WTC11 (cell line): Measurements from ENCODE around the gene LFNG. TPM values are rescaled to one million over a fixed set of nuclear protein-coding genes. Genes with fewer than 3 reads are reported as not detected.
A peak's percentile ranks its signal among the peaks of the same experiment; 100 is the strongest.
"Not testable (repeated sequence)": the region's sequence is repeated elsewhere in the genome, so short reads cannot be mapped to it uniquely, and the experiment has no call there.

Experiments used
- ATAC-seq: fragments of 200-7000 bp; cut with Tn5 transposase; 2 replicates; pipeline ENCODE4 v1.10.0; 2021; ENCODE audit warnings: mild to moderate bottlenecking, moderate library complexity
- CTCF ChIA-PET: fragments of 300-600 bp; sonication (Branson Sonifier 250); formaldehyde crosslinking; loops from one replicate; lab custom pipeline; 2021; ENCODE audit warnings: antibody characterized with exemption; lab: Charles Lee
- POLR2A ChIA-PET: fragments of 350-600 bp; sonication (Branson Sonifier 250); formaldehyde crosslinking; loops from one replicate; lab custom pipeline; 2021; ENCODE audit warnings: antibody characterized with exemption; lab: Charles Lee
- DNase-seq: peaks from one replicate; pipeline ENCODE4 v3.0.0; 2021; ENCODE audit warnings: low spot score
- H3K27ac Mint-ChIP-seq: 2 replicates; pipeline ENCODE4 v1.8.0; 2021; ENCODE audit warnings: mixed read lengths
- H3K27me3 Mint-ChIP-seq: 2 replicates; pipeline ENCODE4 v1.8.0; 2021; ENCODE audit warnings: low read depth, mild to moderate bottlenecking, moderate library complexity, mixed read lengths
- H3K36me3 Mint-ChIP-seq: 2 replicates; pipeline ENCODE4 v1.8.0; 2021; ENCODE audit warnings: mixed read lengths
- H3K4me1 Mint-ChIP-seq: 2 replicates; pipeline ENCODE4 v1.8.0; 2022; ENCODE audit warnings: mixed read lengths
- H3K4me3 Mint-ChIP-seq: 2 replicates; pipeline ENCODE4 v1.8.0; 2021; ENCODE audit warnings: mild to moderate bottlenecking, moderate library complexity, mixed read lengths
- H3K9me3 Mint-ChIP-seq: 2 replicates; pipeline ENCODE4 v1.8.0; 2021; ENCODE audit warnings: mixed read lengths
- CREM ChIP-seq: sonication (generic); formaldehyde crosslinking; IDR thresholded peaks from 2 replicates; pipeline ENCODE4 v1.8.1; 2022; ENCODE audit warnings: mild to moderate bottlenecking, missing genetic modification reagents, moderate library complexity
- ESRRA ChIP-seq: sonication (generic); formaldehyde crosslinking; IDR thresholded peaks from 2 replicates; pipeline ENCODE4 v1.8.1; 2022; ENCODE audit warnings: mild to moderate bottlenecking, missing genetic modification reagents, borderline replicate concordance
- FOXP1 ChIP-seq: sonication (generic); formaldehyde crosslinking; IDR thresholded peaks from 2 replicates; pipeline ENCODE4 v1.8.0; 2022; ENCODE audit warnings: missing genetic modification reagents, mild to moderate bottlenecking, moderate library complexity, borderline replicate concordance
- JUN ChIP-seq: sonication (generic); formaldehyde crosslinking; IDR thresholded peaks from 2 replicates; pipeline ENCODE4 v1.8.0; 2023; ENCODE audit warnings: mild to moderate bottlenecking, missing genetic modification reagents
- NR1H2 ChIP-seq: sonication (generic); formaldehyde crosslinking; IDR thresholded peaks from 2 replicates; pipeline ENCODE4 v1.9.0; 2021; ENCODE audit warnings: mild to moderate bottlenecking, moderate library complexity, missing genetic modification reagents
- NR2C2 ChIP-seq: sonication (generic); formaldehyde crosslinking; IDR thresholded peaks from 2 replicates; pipeline ENCODE4 v1.8.0; 2022; ENCODE audit warnings: mild to moderate bottlenecking, missing genetic modification reagents
- TCF7 ChIP-seq: sonication (generic); formaldehyde crosslinking; IDR thresholded peaks from 2 replicates; pipeline ENCODE4 v1.8.0; 2022; ENCODE audit warnings: mild to moderate bottlenecking, low read depth, missing genetic modification reagents, moderate library complexity
- ZNF121 ChIP-seq: sonication (generic); formaldehyde crosslinking; IDR thresholded peaks from 2 replicates; pipeline ENCODE4 v1.8.0; 2023; ENCODE audit warnings: missing genetic modification reagents
- ZNF263 ChIP-seq: sonication (generic); formaldehyde crosslinking; IDR thresholded peaks from 2 replicates; pipeline ENCODE4 v1.8.1; 2022; ENCODE audit warnings: low read depth, mild to moderate bottlenecking, moderate library complexity, missing genetic modification reagents
- ZNF317 ChIP-seq: sonication (generic); formaldehyde crosslinking; IDR thresholded peaks from 2 replicates; pipeline ENCODE4 v1.8.1; 2023; ENCODE audit warnings: low read depth, mild to moderate bottlenecking, moderate library complexity, missing genetic modification reagents, borderline replicate concordance
- ZNF416 ChIP-seq: fragments of 250-450 bp; sonication (Bioruptor Pico); IDR thresholded peaks from 2 replicates; pipeline ENCODE4 v1.9.0; 2021; ENCODE audit warnings: mild to moderate bottlenecking, inconsistent platforms
- ZNF423 ChIP-seq: fragments of 250-450 bp; sonication (Bioruptor Pico); IDR thresholded peaks from 2 replicates; pipeline ENCODE4 v2.1.2; 2022; ENCODE audit warnings: mild to moderate bottlenecking, moderate library complexity
- total RNA-seq: library from RNA; stranded (reverse); gene quantifications from 3 replicates; pipeline ENCODE4 v1.2.3, GENCODE V29; 2021
- TF ChIP-seq, protein P1 (sequence below): sonication (generic); formaldehyde crosslinking; IDR thresholded peaks from 2 replicates; pipeline ENCODE4 v1.8.1; 2023; ENCODE audit warnings: mild to moderate bottlenecking, missing genetic modification reagents
- TF ChIP-seq, protein P2 (sequence below): sonication (generic); formaldehyde crosslinking; IDR thresholded peaks from 2 replicates; pipeline ENCODE4 v1.8.1; 2022; ENCODE audit warnings: low read depth, mild to moderate bottlenecking, moderate library complexity, missing genetic modification reagents, borderline replicate concordance
- TF ChIP-seq, protein P3 (sequence below): sonication (generic); formaldehyde crosslinking; IDR thresholded peaks from 2 replicates; pipeline ENCODE4 v1.8.1; 2022; ENCODE audit warnings: mild to moderate bottlenecking, missing genetic modification reagents, moderate library complexity, borderline replicate concordance
- TF ChIP-seq, protein P4 (sequence below): sonication (generic); formaldehyde crosslinking; IDR thresholded peaks from 2 replicates; pipeline ENCODE4 v1.8.1; 2022; ENCODE audit warnings: low read depth, missing genetic modification reagents, borderline replicate concordance
- TF ChIP-seq, protein P5 (sequence below): sonication (generic); formaldehyde crosslinking; conservative IDR thresholded peaks from 2 replicates; pipeline ENCODE4 v1.8.1; 2022; ENCODE audit warnings: mild to moderate bottlenecking, missing genetic modification reagents

The LFNG gene
- total RNA-seq, 1 experiment from 2014 or later = 29.4 TPM

DNA sequence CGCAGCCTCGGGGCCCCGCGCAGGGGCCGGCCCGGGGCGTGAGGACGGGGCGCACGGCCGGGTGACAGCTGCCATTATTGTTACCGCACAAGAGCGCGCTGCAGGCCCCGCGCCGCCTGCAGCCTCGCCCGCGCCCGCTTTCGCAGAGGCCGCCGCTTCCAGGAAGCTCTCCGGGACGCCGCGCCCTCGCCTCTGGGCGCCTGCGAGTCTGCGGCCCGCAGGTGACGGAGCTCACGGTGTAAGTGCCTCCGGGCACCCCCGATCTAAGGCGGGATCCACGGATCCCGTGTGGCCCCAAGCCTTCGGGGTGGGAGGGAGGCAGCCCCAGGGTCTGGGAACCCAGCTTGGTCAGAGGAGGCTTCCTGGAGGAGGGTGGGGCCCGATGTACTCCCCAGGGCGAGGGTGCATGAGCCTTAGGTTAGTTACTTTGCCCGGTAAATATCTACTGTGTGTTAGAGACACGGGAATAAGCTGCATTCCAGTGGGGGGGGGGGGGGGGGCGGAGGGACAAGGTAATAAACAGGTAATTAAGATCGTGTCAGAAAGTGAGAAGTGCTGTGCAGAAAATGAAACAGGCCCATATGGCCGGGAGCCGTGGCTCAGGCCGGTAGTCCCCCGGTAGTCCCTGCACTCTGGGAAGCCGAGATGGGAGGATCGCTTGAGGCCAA lies 39.8 kb downstream of the LFNG start:
- ChIA-PET CTCF (interaction anchor here (0.7 to 2.4 kb wide), 7 partner anchors 8 to 159 kb away, joined by 3 to 9 read pairs (median 6); no protein-coding TSS in a partner anchor), POLR2A (interaction anchor here (0.6 to 1.3 kb wide), 2 partner anchors 26 to 36 kb away, joined by 3 read pairs; no protein-coding TSS in a partner anchor)
- ATAC-seq = peak; percentile 0; the same call in 1 of the 2 replicates
- Mint-ChIP-seq H3K27ac (no peak overlapping the region), H3K4me3 (peak overlapping the region; percentile 66)
- TF ChIP-seq ZNF416 (CRISPR knock-in tag) (no peak), ESRRA (CRISPR knock-in tag) (no peak), TCF7 (no peak), FOXP1 (CRISPR knock-in tag) (no peak), JUN (CRISPR knock-in tag) (no peak), NR2C2 (CRISPR knock-in tag) (no peak), ZNF423 (CRISPR knock-in tag) (no peak), ZNF263 (CRISPR knock-in tag) (no peak), CREM (no peak), ZNF121 (CRISPR knock-in tag) (no peak), ZNF317 (CRISPR knock-in tag) (no peak), NR1H2 (CRISPR knock-in tag) (no peak)
- TF ChIP-seq, protein P1, sequence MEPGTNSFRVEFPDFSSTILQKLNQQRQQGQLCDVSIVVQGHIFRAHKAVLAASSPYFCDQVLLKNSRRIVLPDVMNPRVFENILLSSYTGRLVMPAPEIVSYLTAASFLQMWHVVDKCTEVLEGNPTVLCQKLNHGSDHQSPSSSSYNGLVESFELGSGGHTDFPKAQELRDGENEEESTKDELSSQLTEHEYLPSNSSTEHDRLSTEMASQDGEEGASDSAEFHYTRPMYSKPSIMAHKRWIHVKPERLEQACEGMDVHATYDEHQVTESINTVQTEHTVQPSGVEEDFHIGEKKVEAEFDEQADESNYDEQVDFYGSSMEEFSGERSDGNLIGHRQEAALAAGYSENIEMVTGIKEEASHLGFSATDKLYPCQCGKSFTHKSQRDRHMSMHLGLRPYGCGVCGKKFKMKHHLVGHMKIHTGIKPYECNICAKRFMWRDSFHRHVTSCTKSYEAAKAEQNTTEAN (CRISPR knock-in tag) = no peak
- TF ChIP-seq, protein P2, sequence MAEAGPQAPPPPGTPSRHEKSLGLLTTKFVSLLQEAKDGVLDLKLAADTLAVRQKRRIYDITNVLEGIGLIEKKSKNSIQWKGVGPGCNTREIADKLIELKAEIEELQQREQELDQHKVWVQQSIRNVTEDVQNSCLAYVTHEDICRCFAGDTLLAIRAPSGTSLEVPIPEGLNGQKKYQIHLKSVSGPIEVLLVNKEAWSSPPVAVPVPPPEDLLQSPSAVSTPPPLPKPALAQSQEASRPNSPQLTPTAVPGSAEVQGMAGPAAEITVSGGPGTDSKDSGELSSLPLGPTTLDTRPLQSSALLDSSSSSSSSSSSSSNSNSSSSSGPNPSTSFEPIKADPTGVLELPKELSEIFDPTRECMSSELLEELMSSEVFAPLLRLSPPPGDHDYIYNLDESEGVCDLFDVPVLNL (CRISPR knock-in tag) = no peak
- TF ChIP-seq, protein P3, sequence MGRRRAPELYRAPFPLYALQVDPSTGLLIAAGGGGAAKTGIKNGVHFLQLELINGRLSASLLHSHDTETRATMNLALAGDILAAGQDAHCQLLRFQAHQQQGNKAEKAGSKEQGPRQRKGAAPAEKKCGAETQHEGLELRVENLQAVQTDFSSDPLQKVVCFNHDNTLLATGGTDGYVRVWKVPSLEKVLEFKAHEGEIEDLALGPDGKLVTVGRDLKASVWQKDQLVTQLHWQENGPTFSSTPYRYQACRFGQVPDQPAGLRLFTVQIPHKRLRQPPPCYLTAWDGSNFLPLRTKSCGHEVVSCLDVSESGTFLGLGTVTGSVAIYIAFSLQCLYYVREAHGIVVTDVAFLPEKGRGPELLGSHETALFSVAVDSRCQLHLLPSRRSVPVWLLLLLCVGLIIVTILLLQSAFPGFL (CRISPR knock-in tag) = no peak
- TF ChIP-seq, protein P4, sequence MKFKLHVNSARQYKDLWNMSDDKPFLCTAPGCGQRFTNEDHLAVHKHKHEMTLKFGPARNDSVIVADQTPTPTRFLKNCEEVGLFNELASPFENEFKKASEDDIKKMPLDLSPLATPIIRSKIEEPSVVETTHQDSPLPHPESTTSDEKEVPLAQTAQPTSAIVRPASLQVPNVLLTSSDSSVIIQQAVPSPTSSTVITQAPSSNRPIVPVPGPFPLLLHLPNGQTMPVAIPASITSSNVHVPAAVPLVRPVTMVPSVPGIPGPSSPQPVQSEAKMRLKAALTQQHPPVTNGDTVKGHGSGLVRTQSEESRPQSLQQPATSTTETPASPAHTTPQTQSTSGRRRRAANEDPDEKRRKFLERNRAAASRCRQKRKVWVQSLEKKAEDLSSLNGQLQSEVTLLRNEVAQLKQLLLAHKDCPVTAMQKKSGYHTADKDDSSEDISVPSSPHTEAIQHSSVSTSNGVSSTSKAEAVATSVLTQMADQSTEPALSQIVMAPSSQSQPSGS (CRISPR knock-in tag) = no peak
- TF ChIP-seq, all 79 proteins: peak for 0
- Mint-ChIP-seq H3K27me3 (no peaks in the 10 kb centered on the region), H3K4me1 (peaks cover 3% of the 10 kb centered on the region), H3K36me3 (no peaks in the 10 kb centered on the region), H3K9me3 (no peaks in the 10 kb centered on the region)
- DNase-seq = no peak

DNA sequence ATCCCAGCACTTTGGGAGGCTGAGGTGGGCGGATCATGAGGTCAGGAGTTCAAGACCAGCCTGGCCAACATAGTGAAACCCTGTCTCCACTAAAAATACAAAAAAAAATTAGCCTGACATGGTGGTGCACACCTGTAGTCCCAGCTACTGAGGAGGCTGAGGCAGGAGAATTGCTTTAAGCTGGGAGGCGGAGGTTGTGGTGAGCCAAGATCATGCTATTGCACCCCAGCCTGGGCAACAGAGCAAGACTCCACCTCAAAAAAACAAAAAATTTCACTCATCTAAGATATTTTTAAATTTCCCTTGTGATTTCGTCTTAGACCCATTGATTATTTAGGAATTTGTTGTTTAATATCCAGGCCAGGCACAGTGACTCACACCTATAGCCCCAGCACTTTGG lies 44.4 kb downstream of the LFNG start:
- CTCF ChIA-PET = interaction anchor here (1.0 kb wide), 1 partner anchor 95 kb away, joined by 4 read pairs; no protein-coding TSS in a partner anchor
- H3K4me1 Mint-ChIP-seq, H3K27ac Mint-ChIP-seq, H3K4me3 Mint-ChIP-seq, H3K36me3 Mint-ChIP-seq, DNase-seq, H3K9me3 Mint-ChIP-seq, ATAC-seq, POLR2A ChIA-PET, H3K27me3 Mint-ChIP-seq: not testable (repeated sequence)
- 0 out of 2 replicates have a peak, but pooled peaks have one; percentile 12 for TF ChIP-seq ZNF121 (CRISPR knock-in tag)

DNA sequence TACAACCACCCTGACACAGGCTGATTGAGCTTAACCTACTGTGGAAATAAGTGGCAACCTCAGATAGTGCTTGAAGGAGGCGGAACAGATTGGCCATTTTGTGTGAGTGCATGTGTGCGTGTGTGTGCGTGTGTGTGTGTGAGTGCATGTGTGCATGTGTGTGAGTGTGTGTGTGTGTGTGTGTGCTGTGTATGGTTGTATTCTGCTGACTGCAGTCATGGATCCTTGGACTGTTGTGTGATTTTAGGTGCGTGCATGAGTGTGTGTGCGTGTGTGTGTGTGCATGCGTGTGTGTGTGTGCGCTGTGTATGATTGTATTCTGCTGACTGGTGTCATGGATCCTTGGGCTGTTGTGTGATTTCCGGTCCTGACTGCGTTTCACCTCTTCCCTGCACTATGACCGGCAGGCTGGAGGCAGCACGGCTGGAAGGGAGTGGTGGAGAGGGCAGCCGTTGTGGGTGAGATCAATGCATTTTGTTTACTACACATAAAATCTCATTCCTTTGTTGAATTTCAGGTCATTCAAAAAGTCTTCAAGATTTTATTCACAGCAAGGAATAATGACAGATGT lies 45.5 kb downstream of the LFNG start:
- peaks cover 9% of the 10 kb centered on the region for H3K4me1 Mint-ChIP-seq
- no peaks in the 10 kb centered on the region for H3K36me3 Mint-ChIP-seq
- TF ChIP-seq, protein P5, sequence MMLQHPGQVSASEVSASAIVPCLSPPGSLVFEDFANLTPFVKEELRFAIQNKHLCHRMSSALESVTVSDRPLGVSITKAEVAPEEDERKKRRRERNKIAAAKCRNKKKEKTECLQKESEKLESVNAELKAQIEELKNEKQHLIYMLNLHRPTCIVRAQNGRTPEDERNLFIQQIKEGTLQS (CRISPR knock-in tag) = no peak
- DNase-seq = no peak
- no peak for ATAC-seq
- POLR2A ChIA-PET = no interaction called here
- peak overlapping the region; percentile 73 for H3K27ac Mint-ChIP-seq
- no peak overlapping the region for H3K4me3 Mint-ChIP-seq
- CTCF ChIA-PET = no interaction called here
- H3K27me3 Mint-ChIP-seq = no peaks in the 10 kb centered on the region
- H3K9me3 Mint-ChIP-seq = no peaks in the 10 kb centered on the region
